Endothelial cell of umbilical vein (primary cell): ENCODE results near the gene JAKMIP3. TPM values are rescaled to one million over a fixed set of nuclear protein-coding genes. Genes with fewer than 3 reads are reported as not detected.

Experiments used
- BruUV-seq: library from RNA; stranded (reverse); fragments of 400-500 nt; replicated peaks from 2 replicates; lab custom pipeline; 2021; lab: Mats Ljungman, UMichigan
- CTCF ChIA-PET: fragments of 300-600, 350-600 bp; sonication (Branson Sonifier 250); formaldehyde crosslinking; loops from one replicate; lab custom pipeline; 2021; ENCODE audit warnings: antibody characterized with exemption, inconsistent platforms; lab: Charles Lee
- POLR2A ChIA-PET: fragments of 300-600, 350-600 bp; sonication (Branson Sonifier 250); formaldehyde crosslinking; loops from one replicate; lab custom pipeline; 2021; ENCODE audit warnings: antibody characterized with exemption, inconsistent platforms; lab: Charles Lee
- DNase-seq: peaks from one replicate; pipeline ENCODE4 v3.0.0-alpha.2; 2011; ENCODE audit warnings: low read depth, low spot score
- FAIRE-seq: peaks from 2 replicates; lab custom pipeline; 2011; peaks lifted over from hg19 to GRCh38; lab: Jason Lieb, UNC
- H2AFZ ChIP-seq: 2 replicates; pipeline ENCODE4 v1.6.0; 2012; ENCODE audit warnings: low read depth, low read length, control low read depth, inconsistent platforms
- H3K27ac ChIP-seq: 2 replicates; pipeline ENCODE4 v1.5.1; 2011; ENCODE audit warnings: low read depth, mild to moderate bottlenecking, control low read depth, low read length, moderate library complexity; ENCODE audit not compliant: insufficient read depth
- H3K27me3 ChIP-seq, 2 experiments: 2 replicates each; pipeline versions ENCODE4 v1.6.0 to v1.6.1; 2011; ENCODE audit warnings: low read length in 2 of 2, mixed read lengths in 1 of 2; ENCODE audit not compliant: control insufficient read depth in 2 of 2, insufficient read depth in 2 of 2
- H3K36me3 ChIP-seq, 2 experiments: 2 replicates in 1 of 2; 3 replicates in 1 of 2; pipeline ENCODE4 v1.5.1; 2011; ENCODE audit warnings: low read length in 2 of 2, mild to moderate bottlenecking in 1 of 2, moderate library complexity in 1 of 2; ENCODE audit not compliant: control insufficient read depth in 2 of 2, insufficient read depth in 2 of 2; ENCODE audit errors: extremely low read depth in 1 of 2
- H3K4me1 ChIP-seq: 3 replicates; pipeline ENCODE4 v1.5.1; 2011; ENCODE audit warnings: mild to moderate bottlenecking, low read length; ENCODE audit not compliant: control insufficient read depth, insufficient read depth; ENCODE audit errors: extremely low read depth
- H3K4me2 ChIP-seq: 2 replicates; pipeline ENCODE4 v1.6.1; 2011; ENCODE audit warnings: low read length, control low read depth, mixed read lengths; ENCODE audit not compliant: insufficient read depth
- H3K4me3 ChIP-seq, 3 experiments: fragments of 200-600 bp in 1 of 3; sonication (generic), shearing (Covaris generic) in 1 of 3; replicated peaks in 1 of 3; 2 replicates each; pipeline ENCODE4 v1.5.1; 2011 to 2016; ENCODE audit warnings: control low read depth in 3 of 3, low read length in 3 of 3, mild to moderate bottlenecking in 2 of 3, inconsistent platforms in 1 of 3, low read depth in 1 of 3, moderate library complexity in 1 of 3; ENCODE audit not compliant: insufficient read depth in 1 of 3
- H3K79me2 ChIP-seq: 2 replicates; pipeline ENCODE4 v1.6.0; 2012; ENCODE audit warnings: low read length, inconsistent platforms; ENCODE audit not compliant: control insufficient read depth, insufficient read depth
- H3K9ac ChIP-seq: replicated peaks from 2 replicates; pipeline ENCODE3; 2011; ENCODE audit warnings: low read length, control low read depth; ENCODE audit not compliant: insufficient read depth; ENCODE audit errors: extremely low read depth
- H3K9me1 ChIP-seq: replicated peaks from 3 replicates; pipeline ENCODE4 v1.6.0; 2011; ENCODE audit warnings: mild to moderate bottlenecking, low read length; ENCODE audit not compliant: control insufficient read depth, insufficient read depth; ENCODE audit errors: extremely low read depth
- H3K9me3 ChIP-seq: replicated peaks from 2 replicates; pipeline ENCODE4 v1.5.1; 2012; ENCODE audit warnings: low read length, inconsistent platforms; ENCODE audit not compliant: control insufficient read depth, insufficient read depth
- H4K20me1 ChIP-seq: replicated peaks from 2 replicates; pipeline ENCODE3; 2011; ENCODE audit warnings: mild to moderate bottlenecking, low read length; ENCODE audit not compliant: control insufficient read depth, insufficient read depth; ENCODE audit errors: extremely low read depth
- CTCF ChIP-seq, 2 donors: IDR thresholded peaks; 1 replicate in 1 of 2; 2 replicates in 1 of 2; pipeline ENCODE4 v1.5.1; 2011; ENCODE audit warnings: low read length in 2 of 2, mild to moderate bottlenecking in 2 of 2, moderate library complexity in 2 of 2, control low read depth in 1 of 2, inconsistent platforms in 1 of 2, low read depth in 1 of 2; ENCODE audit not compliant: insufficient read depth in 1 of 2; ENCODE audit errors: extremely low read depth in 1 of 2
- EZH2 ChIP-seq: IDR thresholded peaks from 2 replicates; pipeline ENCODE4 v1.6.1; 2012; ENCODE audit warnings: borderline replicate concordance, low read depth, mild to moderate bottlenecking, moderate library complexity, low read length, inconsistent platforms; ENCODE audit not compliant: severe bottlenecking
- FOS ChIP-seq: IDR thresholded peaks from 2 replicates; pipeline ENCODE4 v1.6.1; 2011; ENCODE audit warnings: mild to moderate bottlenecking, low read length, moderate library complexity, borderline replicate concordance; ENCODE audit not compliant: insufficient read depth
- GATA2 ChIP-seq: IDR thresholded peaks from 2 replicates; pipeline ENCODE4 v1.7.0; 2011; ENCODE audit warnings: low read depth, mild to moderate bottlenecking, moderate library complexity, mixed read lengths, low read length; ENCODE audit not compliant: insufficient read length, insufficient read depth
- JUN ChIP-seq: IDR thresholded peaks from 2 replicates; pipeline ENCODE4 v1.6.1; 2011; ENCODE audit warnings: borderline replicate concordance, low read depth; ENCODE audit not compliant: insufficient read length, insufficient read depth
- MAX ChIP-seq: IDR thresholded peaks from 2 replicates; pipeline ENCODE4 v1.6.1; 2011; ENCODE audit not compliant: insufficient read depth, insufficient read length
- MYC ChIP-seq: IDR thresholded peaks from one replicate; pipeline ENCODE4 v1.6.1; 2011; ENCODE audit warnings: mild to moderate bottlenecking, low read depth, low read length
- POLR2A ChIP-seq: IDR thresholded peaks from 2 replicates; pipeline ENCODE4 v1.6.1; 2012; ENCODE audit warnings: low read depth, mild to moderate bottlenecking, control low read depth, low read length
- POLR2AphosphoS5 ChIP-seq: IDR thresholded peaks from 2 replicates; pipeline ENCODE4 v1.6.1; 2012; ENCODE audit warnings: low read depth, mild to moderate bottlenecking, control low read depth, low read length, moderate library complexity; ENCODE audit not compliant: insufficient read depth
- dilution Hi-C: fragments of 300-500 bp; cut with MboI; formaldehyde crosslinking; loops from one replicate; pipeline ENCODE4 v1.15.0; 2019; ENCODE audit warnings: low sequenced_read_pairs; ENCODE audit not compliant: extremely low pct_ligation_motif_present
- intact Hi-C: fragments of 100-400 bp; cut with micrococcal nuclease; formaldehyde crosslinking; loops from one replicate; pipeline ENCODE4 v1.10.0; 2022
- polyA plus RNA-seq, 4 experiments: library from polyadenylated mRNA; depleted of rRNA in 3 of 4; stranded (reverse) in 3 of 4; unstranded in 1 of 4; fragments of >200 nt; gene quantifications; 2 replicates each; pipeline versions ENCODE4 v1.2.1 to v1.2.3, GENCODE V29; 2011 to 2012; ENCODE audit warnings: missing spikeins in 1 of 4
- total RNA-seq: library from RNA; stranded (reverse); gene quantifications from 2 replicates; pipeline ENCODE4 v1.2.3, GENCODE V29; 2021

JAKMIP3 gene
- total and polyA plus RNA-seq, 2 donors (not counting 3 experiments of a cell fraction or from before 2014, with no cell fraction given), result 0.01 TPM; not detected in 1

- dilution Hi-C loops, result no loop called here
Measured at GRCh38 chr10:132021046-132021445, 44.7 kb upstream of the JAKMIP3 start.

More at GRCh38 chr10:132021046-132021445, 44.7 kb upstream of the JAKMIP3 start:
- FAIRE-seq (no peak), DNase-seq (no peak)
- Histone ChIP-seq H3K9me1 (no peaks in the 10 kb centered on the region), H3K79me2 (no peaks in the 10 kb centered on the region), H2AFZ (no peak overlapping the region), H3K4me3 (no peak overlapping the region), H3K9me3 (no peaks in the 10 kb centered on the region), H3K27ac (no peak overlapping the region), H3K36me3 (no peaks in the 10 kb centered on the region), H3K9ac (no peak overlapping the region), H4K20me1 (no peaks in the 10 kb centered on the region), H3K4me2 (no peak overlapping the region), H3K27me3 (peaks cover 2 to 6% of the 10 kb centered on the region in 2 experiments), H3K4me1 (no peaks in the 10 kb centered on the region)
- intact Hi-C loops, result no loop called here
- TF ChIP-seq POLR2A (no peak), POLR2AphosphoS5 (no peak), MYC (no peak), GATA2 (no peak), JUN (no peak), FOS (no peak), EZH2 (no peak), MAX (no peak), CTCF (IDR thresholded peaks at IDR 0.05; ENCODE audit: extremely low read depth in 1 of 2, insufficient read depth in 1 of 2, low read depth in 1 of 2, low read length in 2 of 2) (no peak)
- BruUV-seq, result no TSS peak
- ChIA-PET CTCF (interaction anchor here (6.4 kb wide), 1 partner anchor 133 kb away, joined by 384 read pairs; no protein-coding TSS in a partner anchor), POLR2A (no interaction called here)
